Fibroblast of skin of back (primary cell): ENCODE results near the gene CRACR2B. TPM values are rescaled to one million over a fixed set of nuclear protein-coding genes. Genes with fewer than 3 reads are reported as not detected.

Experiments
- DNase-seq: peaks from one replicate; pipeline ENCODE4 v3.0.0-alpha.2; 2013
- polyA plus RNA-seq, 2 experiments: library from polyadenylated mRNA; unstranded; fragments of 120-200 nt; gene quantifications; one replicate each; pipeline ENCODE4 v1.2.1, GENCODE V29; 2013; ENCODE audit not compliant: insufficient read length in 2 of 2

Gene CRACR2B
- 0.37 TPM for polyA plus RNA-seq (2013, experiment 1 of 2; ENCODE audit: insufficient read length)
- 0.37 TPM for polyA plus RNA-seq (2013, experiment 2 of 2; ENCODE audit: insufficient read length)

GRCh38 chr11:827897-828192, at the start of gene CRACR2B:
CRACR2B (plus strand) TSS chr11:827919; CDS start chr11:828608, 689 bp downstream.
- DNase-seq = no peak

DNA sequence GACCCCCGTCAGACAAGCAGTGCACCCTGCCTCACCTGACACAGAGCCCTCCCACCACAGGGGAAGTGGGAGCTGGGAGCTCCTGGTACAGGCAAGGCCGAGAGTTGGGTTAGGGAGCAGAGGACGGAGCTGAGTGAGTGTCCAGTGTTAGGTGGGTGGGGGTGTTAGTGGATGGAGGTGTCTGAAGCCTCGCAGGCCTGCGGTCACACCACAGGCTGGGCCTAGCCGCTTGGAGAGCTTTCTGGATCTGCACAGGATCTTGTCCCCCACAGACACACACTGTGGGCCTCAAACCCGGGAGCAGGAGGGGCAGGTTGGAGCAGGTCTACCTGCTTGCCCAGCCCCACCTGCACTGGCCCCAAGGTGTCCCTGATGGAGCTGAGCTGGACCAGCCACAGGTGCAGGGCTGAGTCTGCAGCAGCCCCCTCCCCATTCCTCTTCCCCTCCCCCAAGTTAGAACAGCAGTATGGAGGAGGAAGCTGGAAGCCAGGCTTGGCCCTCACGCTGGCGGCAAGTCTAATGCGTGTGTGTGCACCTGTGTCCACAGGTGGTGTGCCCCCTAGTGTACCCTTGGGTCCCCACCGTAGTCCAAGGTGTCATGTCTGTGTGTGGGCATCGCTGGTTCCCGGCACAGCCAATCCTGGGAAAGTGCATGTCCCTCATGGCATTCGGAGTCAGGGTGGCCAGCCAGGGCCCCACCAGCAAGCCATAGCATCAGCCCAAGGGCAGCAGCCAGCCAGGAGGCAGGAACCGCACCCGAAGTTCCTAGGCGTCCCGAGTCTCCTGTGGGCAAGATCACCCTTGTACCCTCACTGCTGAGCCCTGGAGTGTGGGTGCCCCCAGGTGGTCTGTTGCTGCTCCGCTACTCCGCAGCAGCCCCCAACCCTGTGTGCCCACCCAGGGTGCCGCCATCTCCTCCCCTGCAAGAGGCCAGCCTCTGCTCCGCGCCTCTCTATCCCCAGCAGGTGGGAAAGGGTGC, 48.5 kb upstream of the CRACR2B start:
- DNase-seq = no peak

DNA sequence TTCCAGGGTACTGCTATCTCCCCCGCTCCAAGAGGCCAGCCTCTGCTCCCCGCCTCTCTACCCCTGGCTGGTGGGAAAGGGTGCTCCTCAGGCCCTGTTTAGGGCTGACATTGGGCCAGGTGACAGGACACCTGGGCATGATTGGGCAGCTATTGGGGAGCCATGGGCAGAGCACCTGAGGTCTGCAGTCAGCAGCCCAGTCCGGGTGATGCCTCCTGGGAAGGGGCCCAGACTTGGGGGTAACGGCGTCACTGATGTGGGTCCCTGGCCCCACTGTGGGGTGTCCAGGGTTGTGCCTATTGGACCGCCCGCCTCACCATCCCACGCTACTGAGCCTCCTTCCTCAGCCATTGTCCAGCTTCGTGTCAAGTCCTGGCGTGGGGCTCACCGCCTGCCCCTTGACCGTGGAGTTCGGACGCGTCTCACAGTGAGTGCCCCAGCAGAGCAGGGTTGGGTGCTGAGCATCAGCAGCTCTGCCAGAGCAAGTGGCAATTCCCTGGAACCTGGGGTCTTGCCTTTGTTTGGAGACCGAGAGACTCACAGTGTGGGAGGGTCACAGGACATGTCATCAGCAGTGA, 47.7 kb upstream of the CRACR2B start:
- DNase-seq = no peak

- DNase-seq = no peak
Measured at GRCh38 chr11:782264-783174, 45.2 kb upstream of the CRACR2B start.

DNA sequence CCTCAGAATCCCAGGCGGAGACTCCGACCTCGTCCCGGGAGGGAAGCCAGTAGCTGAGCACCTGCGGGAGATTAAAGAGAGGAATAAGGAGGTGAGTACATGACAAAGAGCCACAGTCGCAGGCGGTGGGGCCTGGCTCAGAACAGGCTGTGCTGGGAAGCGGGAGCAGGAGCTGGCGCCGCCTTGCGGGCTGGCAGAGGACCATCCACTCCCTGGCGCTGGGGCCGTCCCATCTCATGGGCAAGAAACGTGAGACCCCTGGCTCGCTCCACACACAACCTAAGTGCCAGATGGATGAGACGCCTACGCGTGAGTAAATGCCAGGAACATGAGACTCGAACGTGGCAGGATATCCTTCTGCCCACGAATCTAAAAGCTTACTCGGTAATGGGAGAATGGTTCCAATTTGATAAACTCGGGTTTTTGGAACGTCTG, 44.1 kb upstream of the CRACR2B start:
- peak; percentile 82 for DNase-seq

GRCh38 chr11:786235-787083, 41.3 kb upstream of the CRACR2B start:
- no peak for DNase-seq

DNA sequence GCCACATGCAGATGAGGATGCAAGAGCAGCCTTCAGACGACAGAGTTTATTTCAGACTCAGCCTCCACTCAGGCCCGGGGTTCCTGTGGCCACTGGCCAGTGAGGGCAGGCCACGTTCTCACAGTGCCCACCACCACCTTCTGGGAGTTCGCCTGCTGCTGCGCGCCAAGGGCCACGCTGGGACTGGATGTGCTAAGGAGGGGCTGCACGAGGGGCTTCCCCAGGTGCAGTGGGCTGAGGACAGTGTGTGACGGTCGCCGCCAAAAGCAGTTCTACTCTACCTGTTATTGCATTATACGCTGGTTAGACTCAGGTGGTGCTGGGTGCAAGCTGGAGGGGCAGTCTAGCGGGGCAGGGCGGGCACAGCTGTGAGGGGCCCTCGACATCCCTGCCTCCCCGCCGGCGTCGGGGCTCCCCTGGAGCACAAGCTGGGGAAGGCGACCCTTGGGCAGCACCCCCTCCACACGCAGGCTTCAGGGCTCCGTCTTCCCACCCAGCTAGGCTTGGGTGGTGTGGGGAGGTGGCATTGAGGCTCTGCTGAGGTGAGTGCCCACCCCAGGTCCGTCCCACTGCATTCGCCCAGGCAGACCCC, 40.5 kb upstream of the CRACR2B start:
- no peak for DNase-seq

DNA sequence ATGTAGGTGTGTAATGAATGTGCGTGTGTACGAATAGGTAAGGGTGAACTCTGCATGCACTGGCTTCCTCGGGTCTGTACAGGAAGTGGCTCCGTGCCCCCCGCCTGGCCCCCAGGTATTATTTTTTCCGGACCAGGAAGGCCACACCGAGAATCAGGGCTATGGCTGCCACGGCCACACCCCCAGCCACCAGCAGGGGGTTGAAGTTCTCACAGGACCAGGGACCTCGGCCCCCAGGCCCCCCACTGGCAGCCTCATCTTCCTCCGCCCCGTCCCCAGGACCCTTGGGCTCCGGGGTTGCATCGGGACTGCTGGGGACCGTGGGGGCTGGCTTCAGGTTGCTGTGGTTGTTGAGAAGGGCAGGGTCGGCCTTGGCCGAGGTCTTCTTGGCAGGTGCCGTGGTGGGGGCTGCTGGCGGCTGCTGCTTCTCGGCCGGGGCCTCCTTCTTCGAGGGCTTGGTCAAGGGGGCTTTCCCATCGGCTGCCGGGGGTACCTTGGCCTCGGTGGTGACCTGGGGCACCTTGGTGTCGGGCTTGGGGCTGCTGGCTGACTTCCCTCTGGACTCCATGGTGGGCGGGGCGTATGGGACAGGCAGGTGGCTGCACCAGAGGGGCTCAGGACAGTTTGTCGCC, 39.6 kb upstream of the CRACR2B start:
- DNase-seq = no peak

GRCh38 chr11:788953-789940, 38.5 kb upstream of the CRACR2B start:
- no peak for DNase-seq

- peak; percentile 49 for DNase-seq
Measured at GRCh38 chr11:789943-790342, 37.8 kb upstream of the CRACR2B start, which contains the start of gene CEND1. CEND1 (minus strand) TSS chr11:790090; CDS start chr11:788576, 1,514 bp downstream.

- DNase-seq = peak; percentile 26
Measured at GRCh38 chr11:790721-791564, 36.8 kb upstream of the CRACR2B start.

DNA sequence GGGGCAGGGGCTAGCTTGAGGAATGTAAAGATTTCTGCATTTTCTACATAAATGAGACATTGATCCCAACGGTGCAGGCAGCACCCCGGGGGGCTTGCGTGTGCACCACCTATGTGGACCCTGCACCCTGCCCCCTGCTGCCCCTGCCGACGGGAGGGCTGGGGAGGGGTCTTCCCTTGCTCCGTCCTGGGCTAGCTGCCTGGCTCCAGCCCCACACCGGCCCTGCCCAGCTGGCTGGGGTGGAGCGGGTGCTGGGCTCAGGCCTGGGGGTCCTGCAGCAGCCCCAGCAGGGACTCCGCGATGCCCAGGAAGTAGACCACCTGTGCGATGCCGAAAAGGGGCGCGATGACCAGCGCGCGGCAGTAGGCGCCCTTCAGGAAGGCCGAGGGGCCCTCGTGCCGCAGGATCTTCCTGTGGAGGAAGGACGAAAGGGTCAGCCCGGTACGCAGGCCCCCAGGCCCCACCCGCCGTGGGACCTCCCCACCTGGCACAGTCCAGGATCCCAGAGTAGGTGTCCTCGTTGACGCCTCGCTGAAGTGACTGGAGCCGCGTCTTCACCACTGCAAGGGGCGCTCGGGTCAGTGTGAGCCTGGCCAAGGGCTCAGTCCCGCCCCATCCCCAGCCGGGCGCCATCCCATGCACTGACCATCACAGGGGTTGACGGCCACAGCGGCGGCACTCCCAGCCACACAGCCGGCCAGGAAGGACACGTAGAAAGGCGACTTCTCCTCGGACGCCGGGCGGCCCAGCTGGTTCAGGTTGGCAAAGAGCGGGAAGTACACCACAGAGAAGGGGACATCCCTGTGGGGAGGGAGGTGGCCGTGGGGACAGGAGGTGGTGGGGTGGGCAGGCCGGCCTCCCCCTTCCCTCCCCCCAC, 35.8 kb upstream of the CRACR2B start:
- DNase-seq = no peak

DNA sequence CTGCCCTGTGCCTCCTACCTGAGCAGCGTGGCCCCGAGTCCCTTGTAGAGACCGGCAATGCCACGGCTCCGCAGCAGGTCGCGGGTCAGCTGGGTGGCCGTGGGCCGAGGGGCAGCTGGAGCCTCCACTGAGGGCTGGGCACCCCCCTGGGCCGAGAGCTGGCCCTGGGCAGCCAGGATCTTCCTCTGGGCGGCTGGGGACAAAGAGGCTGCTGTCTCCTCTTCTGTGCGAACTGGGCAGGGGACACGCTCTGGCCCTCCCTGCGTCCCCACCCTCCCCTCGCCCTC, 35.2 kb upstream of the CRACR2B start:
- no peak for DNase-seq

DNA sequence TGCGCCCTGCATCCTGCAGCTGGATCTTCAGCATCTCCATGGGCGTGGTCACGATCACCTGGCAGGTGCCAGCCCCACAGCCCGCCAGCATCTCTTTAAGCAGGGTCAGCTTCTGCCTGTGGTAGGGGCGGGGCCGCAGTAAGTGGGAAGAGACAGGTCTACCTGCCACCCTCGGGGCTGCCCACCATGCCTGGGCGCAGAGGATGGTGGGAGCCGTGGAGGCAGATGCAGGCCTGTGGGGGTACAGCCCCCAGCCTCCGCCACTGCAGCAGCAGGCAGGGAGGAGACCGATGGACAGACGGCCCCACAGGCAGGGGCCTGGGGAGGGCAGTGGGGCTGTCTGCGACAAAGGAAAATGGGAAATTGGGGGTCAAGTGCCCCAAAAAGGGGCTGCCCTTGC, 34.8 kb upstream of the CRACR2B start:
- no peak for DNase-seq

GRCh38 chr11:793556-793955, 34.2 kb upstream of the CRACR2B start:
- DNase-seq = no peak

GRCh38 chr11:794013-794765, 33.5 kb upstream of the CRACR2B start:
- DNase-seq = no peak
